22Rv1 (cell line): ENCODE data around the gene ALDH1A3.

Experiments used
- H3K27ac ChIP-seq: fragments of 450-650 bp; 2 replicates; pipeline ENCODE4 v1.5.1; 2017
- CTCF ChIP-seq: fragments of 450-650 bp; IDR thresholded peaks from 2 replicates; pipeline ENCODE4 v1.5.1; 2017; ENCODE audit warnings: mild to moderate bottlenecking
- ZFX ChIP-seq: fragments of 450-650 bp; IDR thresholded peaks from 2 replicates; pipeline ENCODE4 v1.6.1; 2017; ENCODE audit warnings: antibody characterized with exemption, borderline replicate concordance

Gene ALDH1A3

GRCh38 chr15:100859970-100860828 is 19.4 kb upstream of the ALDH1A3 start:
- H3K27ac ChIP-seq = no peak overlapping the region
- TF ChIP-seq ZFX (no peak), CTCF (no peak)

GRCh38 chr15:100860829-100861510 is 18.7 kb upstream of the ALDH1A3 start:
- TF ChIP-seq ZFX (no peak), CTCF (no peak)
- H3K27ac ChIP-seq = no peak overlapping the region

DNA sequence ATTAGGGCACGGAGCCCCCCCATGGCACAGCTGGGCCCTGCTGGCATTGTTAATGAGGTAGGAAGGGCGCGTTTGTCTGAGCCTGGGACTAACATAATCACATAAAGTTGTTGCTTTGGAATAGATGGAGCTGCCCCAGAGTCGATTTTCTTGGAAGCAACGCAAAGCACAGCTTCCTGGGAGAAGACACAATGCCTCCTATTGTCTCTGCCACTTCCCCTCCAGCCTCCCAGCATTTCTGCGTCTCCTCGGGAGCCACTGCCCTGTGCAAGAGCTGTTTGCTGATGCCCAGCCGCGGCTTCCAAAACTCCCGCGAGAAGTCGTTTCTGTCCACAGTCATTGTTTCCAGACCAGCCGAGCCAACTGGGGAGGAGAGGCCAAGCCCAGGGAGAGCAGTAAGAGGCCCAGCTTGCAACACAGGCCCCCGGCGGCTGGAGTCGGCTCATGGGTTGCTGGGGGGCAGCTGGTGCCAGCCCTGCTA is 18.1 kb upstream of the ALDH1A3 start:
- H3K27ac ChIP-seq = no peak overlapping the region
- no peak for TF ChIP-seq ZFX
- no peak for TF ChIP-seq CTCF

DNA sequence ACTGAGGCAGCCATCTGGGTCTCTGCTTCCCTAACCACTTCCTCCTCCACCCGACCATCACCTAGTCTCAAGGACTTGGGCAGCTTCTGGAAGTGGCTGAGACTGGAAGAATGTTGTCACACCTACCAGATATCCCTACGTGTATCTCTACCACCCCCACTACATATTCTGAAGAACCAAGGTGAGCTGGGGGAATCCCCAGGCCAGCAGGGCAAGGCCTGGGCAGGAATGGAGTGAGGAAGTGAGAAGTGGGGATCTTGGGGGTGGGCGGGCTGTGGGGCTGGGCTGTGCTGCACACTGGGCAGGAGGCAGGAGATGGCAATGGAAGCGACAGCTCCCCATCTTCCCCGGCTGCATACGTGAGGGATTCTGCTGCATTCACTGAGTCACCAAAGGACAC is 17.5 kb upstream of the ALDH1A3 start:
- H3K27ac ChIP-seq = no peak overlapping the region
- TF ChIP-seq ZFX = no peak
- no peak for TF ChIP-seq CTCF

DNA sequence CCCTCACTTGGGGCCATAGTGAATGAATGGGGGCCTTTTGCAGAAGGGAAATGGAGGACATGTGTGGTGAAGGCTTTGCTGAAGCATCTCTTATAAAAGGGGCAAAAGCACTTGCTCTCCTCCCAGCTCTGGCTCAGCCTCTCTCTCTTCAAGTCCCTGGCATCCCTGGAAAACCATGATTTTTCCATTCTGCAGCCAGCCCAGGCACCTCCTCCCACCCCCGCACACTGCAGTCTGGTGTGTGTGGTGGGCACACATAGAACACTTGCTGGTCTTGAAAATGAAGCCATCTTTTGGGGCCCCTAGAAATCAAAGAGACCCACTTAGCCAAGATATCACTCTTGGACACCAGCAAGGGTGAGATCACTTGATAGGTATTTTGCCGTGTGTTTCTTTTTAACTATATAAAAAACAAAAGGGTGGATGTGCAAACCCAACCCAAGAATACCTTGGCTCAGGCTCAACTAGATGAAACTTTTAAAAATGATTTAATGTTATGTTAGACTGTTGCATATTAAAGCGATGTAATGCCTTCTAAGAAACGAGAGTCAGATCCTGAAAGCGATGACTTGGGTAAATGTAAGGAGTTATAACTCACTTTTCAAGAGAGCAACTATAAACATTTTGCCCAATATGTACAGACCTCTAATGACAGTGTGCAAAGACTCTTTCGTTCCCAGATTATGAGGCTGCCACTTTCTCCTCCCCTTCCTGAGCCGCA is 16.4 kb upstream of the ALDH1A3 start:
- no peak overlapping the region for H3K27ac ChIP-seq
- TF ChIP-seq ZFX (no peak), CTCF (no peak)

- no peak overlapping the region for H3K27ac ChIP-seq
- TF ChIP-seq CTCF = no peak
- TF ChIP-seq ZFX = no peak
Measured at GRCh38 chr15:100863796-100864267, 15.8 kb upstream of the ALDH1A3 start.
